ENCODE measurements around the gene ACTMAP. TPM values are rescaled to one million over a fixed set of nuclear protein-coding genes. Genes with fewer than 3 reads are reported as not detected.

ACTMAP gene
- total and polyA plus RNA-seq, 2 of the 8 experiments (the other 6 are each of a cell fraction or from before 2014, with no cell fraction given): 24.1 to 26.5 TPM

DNA sequence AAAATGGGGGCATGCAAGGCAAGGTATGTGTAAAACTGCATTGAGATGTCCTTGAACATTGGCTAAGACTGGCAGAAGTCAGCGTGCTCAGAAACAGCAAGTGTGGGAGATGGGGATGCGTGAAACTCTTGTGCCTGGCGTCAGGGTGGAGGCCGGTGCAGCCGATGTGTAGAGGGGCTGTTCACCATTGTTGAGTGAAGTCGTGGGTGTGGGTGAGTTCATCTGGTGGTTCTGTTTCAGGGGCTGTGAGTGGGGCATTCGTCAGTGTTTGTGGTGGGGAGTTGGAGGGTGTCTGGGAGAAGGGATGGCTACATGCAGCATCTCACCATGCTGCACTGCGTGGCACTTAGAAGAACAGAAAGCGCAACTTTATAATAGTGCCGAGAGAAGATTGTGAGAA is 13.7 kb upstream of the ACTMAP start:
- peaks cover 0 to 2% of the 10 kb centered on the region in 2 experiments; a peak in 2 of 4 replicates for H3K79me2 ChIP-seq (ENCODE audit: control insufficient read depth in 1 of 2, insufficient read depth in 2 of 2, low read length in 2 of 2)
- no peak overlapping the region for H4K91ac ChIP-seq (replicated peaks; ENCODE audit: insufficient read length, low read length)
- no peak for FAIRE-seq
- no peak overlapping the region for H2AK5ac ChIP-seq (ENCODE audit: low read depth, low read length)
- 93% methylated on average over 10 of the region's 10 CpGs; no CpG with 5 or more reads in 1 of the 2 experiments for WGBS, 2 experiments (ENCODE audit: extremely low coverage in 1 of 2, insufficient coverage in 1 of 2, insufficient read length in 1 of 2, insufficient replicate concordance in 2 of 2, low coverage in 1 of 2, low lambda C conversion rate in 2 of 2, missing lambda C conversion rate in 1 of 2)
- H3K4me3 ChIP-seq (ENCODE audit: extremely low read depth in 1 of 4, insufficient read depth in 2 of 4, low read depth in 3 of 4, low read length in 4 of 4): no peak overlapping the region
- H3K27me3 ChIP-seq (replicated peaks in 1 of 4; ENCODE audit: control insufficient read depth in 3 of 4, extremely low read depth in 1 of 4, insufficient read depth in 3 of 4, low read length in 3 of 4): no peaks in the 10 kb centered on the region
- no peak overlapping the region for H2BK15ac ChIP-seq (ENCODE audit: low read length)
- POLR2A ChIA-PET (ENCODE audit: partially characterized antibody): interaction anchor here (0.7 to 17.9 kb wide), 7 partner anchors 8 to 44 kb away, joined by 3 to 399 read pairs (median 5); partner anchors contain the start of genes ACTMAP, RAB4B and SNRPA
- H2BK5ac ChIP-seq (ENCODE audit: low read depth, low read length): no peak overlapping the region
- H3K9ac ChIP-seq (replicated peaks in 1 of 4; ENCODE audit: extremely low read depth in 1 of 4, low read depth in 3 of 4, low read length in 3 of 4): no peak overlapping the region
- H3K14ac ChIP-seq (ENCODE audit: insufficient read length): no peak overlapping the region
- no peak for DNase-seq (ENCODE audit: low read depth in 1 of 2, low spot score in 2 of 2)
- H2BK12ac ChIP-seq (ENCODE audit: low read depth, low read length): no peak overlapping the region
- no peak overlapping the region for H2BK20ac ChIP-seq (ENCODE audit: low read length)
- no peak overlapping the region for H2BK120ac ChIP-seq (replicated peaks; ENCODE audit: low read depth, low read length)
- peaks cover 14 to 24% of the 10 kb centered on the region in 2 experiments for H4K20me1 ChIP-seq (replicated peaks in 1 of 2; ENCODE audit: control insufficient read depth in 1 of 2, insufficient read depth in 2 of 2, low read length in 2 of 2)
- no peak overlapping the region for H3K27ac ChIP-seq (ENCODE audit: low read depth, low read length)
- no peak overlapping the region for H3K4me2 ChIP-seq (ENCODE audit: insufficient read depth in 1 of 2, low read depth in 2 of 2, low read length in 2 of 2)
- peaks cover 53 to 77% (median 64%) of the 10 kb centered on the region in 4 experiments for H3K36me3 ChIP-seq (ENCODE audit: control insufficient read depth in 2 of 4, insufficient read depth in 4 of 4, low read length in 3 of 4)
- CTCF ChIA-PET (ENCODE audit: partially characterized antibody): interaction anchor here (1.0 to 1.4 kb wide), 3 partner anchors 9 to 28 kb away, joined by 4 to 6 read pairs (median 4); no protein-coding TSS in a partner anchor
- no peak overlapping the region for H3K4ac ChIP-seq (replicated peaks; ENCODE audit: insufficient read length, low read depth, low read length)
- no peak overlapping the region for H4K8ac ChIP-seq (ENCODE audit: extremely low read depth, insufficient read depth, low read length)
- no peak overlapping the region for H4K5ac ChIP-seq (ENCODE audit: insufficient read length, low read depth, low read length)
- H3K4me1 ChIP-seq (replicated peaks in 1 of 4; ENCODE audit: control insufficient read depth in 3 of 4, insufficient read depth in 4 of 4, low read length in 3 of 4): no peaks in the 10 kb centered on the region
- no peak overlapping the region for H3K23ac ChIP-seq (ENCODE audit: insufficient read length)
- no peak overlapping the region for H3K18ac ChIP-seq (ENCODE audit: extremely low read depth, low read length)
- no peak overlapping the region for H3K56ac ChIP-seq (replicated peaks; ENCODE audit: insufficient read length, low read depth, low read length)
- no peaks in the 10 kb centered on the region for H3K9me3 ChIP-seq (ENCODE audit: insufficient read depth in 2 of 2, low read depth in 1 of 2, low read length in 1 of 2)
- H3K79me1 ChIP-seq (ENCODE audit: low read depth, low read length): peaks cover 2% of the 10 kb centered on the region; the same call in 1 of the 2 replicates
- H2AFZ ChIP-seq (ENCODE audit: low read length): no peak overlapping the region
- no peaks in the 10 kb centered on the region; the same call in 1 of the 2 replicates for H3K23me2 ChIP-seq (ENCODE audit: low read depth, low read length)
- TF ChIP-seq TAF1 (IDR thresholded peaks at IDR 0.05; ENCODE audit: low read depth, low read length) (no peak), EZH2 (IDR thresholded peaks at IDR 0.05; ENCODE audit: low read depth, low read length, severe bottlenecking) (no peak), CBX8 (IDR thresholded peaks at IDR 0.05; ENCODE audit: borderline replicate concordance, low read depth, low read length) (no peak), BRCA1 (IDR thresholded peaks at IDR 0.05; ENCODE audit: low read depth, low read length) (no peak), GTF2F1 (IDR thresholded peaks at IDR 0.05; ENCODE audit: borderline replicate concordance, low read depth, low read length) (no peak), HDAC6 (IDR thresholded peaks at IDR 0.05; ENCODE audit: low read depth, low read length) (no peak), CEBPB (IDR thresholded peaks at IDR 0.05; ENCODE audit: low read depth, low read length) (no peak)
- TF ChIP-seq, protein P1, sequence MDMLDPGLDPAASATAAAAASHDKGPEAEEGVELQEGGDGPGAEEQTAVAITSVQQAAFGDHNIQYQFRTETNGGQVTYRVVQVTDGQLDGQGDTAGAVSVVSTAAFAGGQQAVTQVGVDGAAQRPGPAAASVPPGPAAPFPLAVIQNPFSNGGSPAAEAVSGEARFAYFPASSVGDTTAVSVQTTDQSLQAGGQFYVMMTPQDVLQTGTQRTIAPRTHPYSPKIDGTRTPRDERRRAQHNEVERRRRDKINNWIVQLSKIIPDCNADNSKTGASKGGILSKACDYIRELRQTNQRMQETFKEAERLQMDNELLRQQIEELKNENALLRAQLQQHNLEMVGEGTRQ (IDR thresholded peaks at IDR 0.05; ENCODE audit: low read length): no peak

Measured in H1 (cell line).